NCI-H748 (cell line): ENCODE results near the gene SEC61G.

Source experiments
- DNase-seq: peaks from one replicate; lab custom pipeline; 2025; ENCODE audit not compliant: unreplicated experiment; lab: John Stamatoyannopoulos, UW

SEC61G gene

GRCh38 chr7:54769203-54769602, 10.2 kb upstream of the SEC61G start:
- DNase-seq = no peak

- no peak for DNase-seq
These were observed 5.8 kb upstream of the SEC61G start for GRCh38 chr7:54764861-54765260.

GRCh38 chr7:54757711-54758110, 1.3 kb downstream of the SEC61G start:
- no peak for DNase-seq

GRCh38 chr7:54749200-54749599, 9.8 kb downstream of the SEC61G start:
- no peak for DNase-seq

GRCh38 chr7:54747234-54747633, 11.8 kb downstream of the SEC61G start:
- no peak for DNase-seq

GRCh38 chr7:54743580-54743979, 15.4 kb downstream of the SEC61G start:
- no peak for DNase-seq

GRCh38 chr7:54738737-54739136, 20.3 kb downstream of the SEC61G start:
- DNase-seq = no peak

GRCh38 chr7:54729107-54729506, 29.9 kb downstream of the SEC61G start:
- DNase-seq = no peak

- DNase-seq = no peak
These were observed 30.6 kb downstream of the SEC61G start for GRCh38 chr7:54728411-54728810.

- no peak for DNase-seq
These were observed 33.8 kb downstream of the SEC61G start for GRCh38 chr7:54725255-54725654.

GRCh38 chr7:54722502-54722901, 36.5 kb downstream of the SEC61G start:
- DNase-seq = no peak

GRCh38 chr7:54722026-54722425, 37.0 kb downstream of the SEC61G start:
- no peak for DNase-seq

- DNase-seq = no peak
These were observed 39.0 kb downstream of the SEC61G start for GRCh38 chr7:54719974-54720373.

GRCh38 chr7:54719425-54719824, 39.6 kb downstream of the SEC61G start:
- no peak for DNase-seq

- DNase-seq = no peak
These were observed 46.2 kb downstream of the SEC61G start for GRCh38 chr7:54712820-54713219.

GRCh38 chr7:54711900-54712595, 47.0 kb downstream of the SEC61G start:
- DNase-seq = no peak

- DNase-seq = no peak
These were observed 49.7 kb downstream of the SEC61G start for GRCh38 chr7:54709283-54709682.

GRCh38 chr7:54705436-54705835, 53.6 kb downstream of the SEC61G start:
- DNase-seq = peak; percentile 29

- DNase-seq = no peak
These were observed 54.2 kb downstream of the SEC61G start for GRCh38 chr7:54704851-54705250.
